Inflammatory macrophage treated with lipopolysaccharide for 1 hour (primary cell): ENCODE results near the gene S100A13.
"Not testable (repeated sequence)": the region's sequence is repeated elsewhere in the genome, so short reads cannot be mapped to it uniquely, and the experiment has no call there.

Experiments
- DNase-seq, 2 donors: peaks; one replicate each; pipeline ENCODE4 v3.0.0-alpha.2; 2020 to 2022

The S100A13 gene

GRCh38 chr1:153647346-153647714, 20.0 kb upstream of the S100A13 start:
- DNase-seq = no peak

- peak; percentile 80 to 86 for DNase-seq
Observed at GRCh38 chr1:153646672-153647345, 19.5 kb upstream of the S100A13 start.

- DNase-seq = no peak
Observed at GRCh38 chr1:153643816-153644215, 16.5 kb upstream of the S100A13 start.

GRCh38 chr1:153643100-153643499, 15.8 kb upstream of the S100A13 start:
- no peak for DNase-seq

- no peak for DNase-seq
Observed at GRCh38 chr1:153642161-153642560, 14.9 kb upstream of the S100A13 start.

- no peak for DNase-seq
Observed at GRCh38 chr1:153640861-153641260, 13.6 kb upstream of the S100A13 start.

GRCh38 chr1:153640213-153640612, 12.9 kb upstream of the S100A13 start:
- DNase-seq = not testable (repeated sequence)

- DNase-seq = no peak
Observed at GRCh38 chr1:153639280-153639679, 12.0 kb upstream of the S100A13 start.

- DNase-seq = no peak
Observed at GRCh38 chr1:153638261-153638660, 11.0 kb upstream of the S100A13 start.

GRCh38 chr1:153636312-153636711, 9.0 kb upstream of the S100A13 start:
- no peak for DNase-seq

- no peak for DNase-seq
Observed at GRCh38 chr1:153635872-153636271, 8.6 kb upstream of the S100A13 start.

- DNase-seq = peak; percentile 98 to 100
Observed at GRCh38 chr1:153633754-153634665, 6.7 kb upstream of the S100A13 start, which contains the start of gene CHTOP. Gene CHTOP (plus strand): TSS chr1:153634066. CDS start chr1:153636589, 2,523 bp downstream.

- DNase-seq = no peak
Observed at GRCh38 chr1:153633161-153633753, 6.0 kb upstream of the S100A13 start.

- no peak for DNase-seq
Observed at GRCh38 chr1:153631047-153632022, 4.0 kb upstream of the S100A13 start.

- DNase-seq = no peak
Observed at GRCh38 chr1:153630384-153630783, 3.1 kb upstream of the S100A13 start.

- no peak for DNase-seq
Observed at GRCh38 chr1:153629971-153630370, 2.7 kb upstream of the S100A13 start.

- no peak for DNase-seq
Observed at GRCh38 chr1:153629343-153629665, 2.0 kb upstream of the S100A13 start.

- DNase-seq = no peak
Observed at GRCh38 chr1:153628638-153629342, 1.5 kb upstream of the S100A13 start.

GRCh38 chr1:153627715-153628626, 666 bp upstream of the S100A13 start, which contains the start of gene S100A1:
Gene S100A1 (plus strand): TSS chr1:153628434. CDS start chr1:153630522, 2,088 bp downstream.
- no peak for DNase-seq

GRCh38 chr1:153626477-153626903, 815 bp downstream of the S100A13 start:
- no peak for DNase-seq
